ENCODE results near the gene DIS3L2. TPM values are rescaled to one million over a fixed set of nuclear protein-coding genes. Genes with fewer than 3 reads are reported as not detected.

DIS3L2 gene
- total and polyA plus RNA-seq, 7 donors = 10.7 to 20.8 (median 16.0) TPM

- ATAC-seq = no peak
- TF ChIP-seq CTCF (IDR thresholded peaks at IDR 0.05) = no peak
- H3K36me3 ChIP-seq (ENCODE audit: insufficient read depth in 1 of 2, low read depth in 1 of 2) = no peaks in the 10 kb centered on the region
- H3K4me3 ChIP-seq = no peak overlapping the region
- intact Hi-C loops (cut with DNase I) = no loop called here
- H3K9me3 ChIP-seq = no peaks in the 10 kb centered on the region
- H3K4me1 ChIP-seq = no peaks in the 10 kb centered on the region
- 82 to 90% (median 86%) methylated on average over 4 of the region's 4 CpGs for WGBS, 3 donors
- no peaks in the 10 kb centered on the region for H3K27me3 ChIP-seq (ENCODE audit: insufficient read depth in 3 of 3, low read length in 2 of 3)
- no peak for DNase-seq
- H3K27ac ChIP-seq = no peak overlapping the region
Measured at GRCh38 chr2:232061265-232061664, 99.8 kb downstream of the DIS3L2 start.

- no peak overlapping the region for H3K27ac ChIP-seq
- ATAC-seq (peak in 2 of 4 donors; percentile 22 to 23), DNase-seq (no peak)
- no peaks in the 10 kb centered on the region for H3K9me3 ChIP-seq
- H3K4me3 ChIP-seq = no peak overlapping the region
- intact Hi-C loops (cut with DNase I) = no loop called here
- 17 to 27% (median 19%) methylated on average over 4 of the region's 4 CpGs for WGBS, 3 donors
- no peaks in the 10 kb centered on the region for H3K27me3 ChIP-seq (ENCODE audit: insufficient read depth in 3 of 3, low read length in 2 of 3)
- no peaks in the 10 kb centered on the region for H3K36me3 ChIP-seq (ENCODE audit: insufficient read depth in 1 of 2, low read depth in 1 of 2)
- no peak for TF ChIP-seq CTCF (IDR thresholded peaks at IDR 0.05)
- peaks cover 35% of the 10 kb centered on the region for H3K4me1 ChIP-seq
Measured at GRCh38 chr2:232073026-232073425, 111.5 kb downstream of the DIS3L2 start.

GRCh38 chr2:232073699-232074098 is 112.2 kb downstream of the DIS3L2 start:
- Histone ChIP-seq H3K27ac (no peak overlapping the region), H3K36me3 (ENCODE audit: insufficient read depth in 1 of 2, low read depth in 1 of 2) (no peaks in the 10 kb centered on the region), H3K9me3 (no peaks in the 10 kb centered on the region), H3K27me3 (ENCODE audit: insufficient read depth in 3 of 3, low read length in 2 of 3) (no peaks in the 10 kb centered on the region), H3K4me3 (no peak overlapping the region), H3K4me1 (peaks cover 35% of the 10 kb centered on the region)
- 67 to 78% (median 67%) methylated on average over 3 of the region's 3 CpGs for whole genome bisulfite sequencing, 3 donors
- intact Hi-C loops (cut with DNase I) = no loop called here
- DNase-seq (no peak), ATAC-seq (no peak)
- no peak for TF ChIP-seq CTCF (IDR thresholded peaks at IDR 0.05)

- H3K36me3 ChIP-seq (ENCODE audit: insufficient read depth in 1 of 2, low read depth in 1 of 2) = no peaks in the 10 kb centered on the region
- H3K9me3 ChIP-seq = no peaks in the 10 kb centered on the region
- no peak overlapping the region for H3K4me3 ChIP-seq
- ATAC-seq (no peak), DNase-seq (no peak)
- TF ChIP-seq CTCF (IDR thresholded peaks at IDR 0.05) = no peak
- 54 to 70% (median 58%) methylated on average over 1 of the region's 1 CpG for WGBS, 3 donors
- intact Hi-C loops (cut with DNase I) = no loop called here
- H3K27ac ChIP-seq = no peak overlapping the region
- H3K4me1 ChIP-seq = peaks cover 35% of the 10 kb centered on the region
- no peaks in the 10 kb centered on the region for H3K27me3 ChIP-seq (ENCODE audit: insufficient read depth in 3 of 3, low read length in 2 of 3)
Measured at GRCh38 chr2:232075080-232075479, 113.6 kb downstream of the DIS3L2 start.

- no peak for TF ChIP-seq CTCF (IDR thresholded peaks at IDR 0.05)
- Histone ChIP-seq H3K36me3 (ENCODE audit: insufficient read depth in 1 of 2, low read depth in 1 of 2) (no peaks in the 10 kb centered on the region), H3K9me3 (no peaks in the 10 kb centered on the region), H3K4me1 (peaks cover 35% of the 10 kb centered on the region), H3K27ac (no peak overlapping the region), H3K4me3 (no peak overlapping the region), H3K27me3 (ENCODE audit: insufficient read depth in 3 of 3, low read length in 2 of 3) (no peaks in the 10 kb centered on the region)
- ATAC-seq (peak in 2 of 4 donors; percentile 44 to 54), DNase-seq (no peak)
- intact Hi-C loops (cut with DNase I) = no loop called here
- 92 to 100% (median 97%) methylated on average over 1 of the region's 1 CpG for WGBS, 3 donors
Measured at GRCh38 chr2:232075859-232076258, 114.3 kb downstream of the DIS3L2 start.
